Thymus (tissue), 11 donors: ENCODE data around the gene RNF214. TPM values are rescaled to one million over a fixed set of nuclear protein-coding genes. Genes with fewer than 3 reads are reported as not detected.

ENCODE experiments used
- DNase-seq, 9 donors: peaks; one replicate each; pipeline ENCODE4 v3.0.0-alpha.2; 2013; ENCODE audit warnings: low spot score in 9 of 9, low read depth in 6 of 9, missing footprints in 1 of 9
- H3K27ac ChIP-seq, 2 donors: one replicate each; pipeline ENCODE4 v1.5.1; 2013; ENCODE audit warnings: control low read depth in 1 of 2, low read depth in 1 of 2, low read length in 1 of 2, mild to moderate bottlenecking in 1 of 2, moderate library complexity in 1 of 2
- H3K27me3 ChIP-seq, 2 donors: one replicate each; pipeline ENCODE4 v1.5.1; 2013; ENCODE audit warnings: low read length in 1 of 2; ENCODE audit not compliant: control insufficient read depth in 2 of 2, insufficient read depth in 1 of 2
- H3K36me3 ChIP-seq, 2 donors: one replicate each; pipeline ENCODE4 v1.5.1; 2013; ENCODE audit warnings: low read length in 1 of 2, mild to moderate bottlenecking in 1 of 2, moderate library complexity in 1 of 2; ENCODE audit not compliant: control insufficient read depth in 2 of 2, insufficient read depth in 2 of 2
- H3K4me1 ChIP-seq, 2 donors: one replicate each; pipeline ENCODE4 v1.5.1; 2013; ENCODE audit warnings: low read length in 2 of 2; ENCODE audit not compliant: control insufficient read depth in 2 of 2, insufficient read depth in 2 of 2
- H3K4me3 ChIP-seq, 2 donors: one replicate each; pipeline ENCODE4 v1.5.1; 2013; ENCODE audit warnings: low read length in 2 of 2, control low read depth in 1 of 2, mild to moderate bottlenecking in 1 of 2
- H3K9me3 ChIP-seq, 2 donors: one replicate each; pipeline ENCODE4 v1.5.1; 2013; ENCODE audit warnings: low read length in 1 of 2, mild to moderate bottlenecking in 1 of 2; ENCODE audit not compliant: control insufficient read depth in 2 of 2, insufficient read depth in 1 of 2
- WGBS: extraction: QIAGEN DNeasy Blood & Tissue Kit; methylation state at CpG from one replicate; pipeline ENCODE4 v1.1.7; 2013; 5-methylcytosine and 5-hydroxymethylcytosine counted together
- polyA plus RNA-seq: library from polyadenylated mRNA; stranded (reverse); fragments of 200-250 nt; gene quantifications from one replicate; pipeline ENCODE4 v1.2.3, GENCODE V29; 2013
- total RNA-seq: library from RNA; stranded (reverse); fragments of 120-200 nt; gene quantifications from one replicate; pipeline ENCODE4 v1.2.4, GENCODE V29; 2013
- donor health status: healthy.

Gene RNF214
- total and polyA plus RNA-seq, 2 donors, result 7.1 to 12.0 TPM

DNA sequence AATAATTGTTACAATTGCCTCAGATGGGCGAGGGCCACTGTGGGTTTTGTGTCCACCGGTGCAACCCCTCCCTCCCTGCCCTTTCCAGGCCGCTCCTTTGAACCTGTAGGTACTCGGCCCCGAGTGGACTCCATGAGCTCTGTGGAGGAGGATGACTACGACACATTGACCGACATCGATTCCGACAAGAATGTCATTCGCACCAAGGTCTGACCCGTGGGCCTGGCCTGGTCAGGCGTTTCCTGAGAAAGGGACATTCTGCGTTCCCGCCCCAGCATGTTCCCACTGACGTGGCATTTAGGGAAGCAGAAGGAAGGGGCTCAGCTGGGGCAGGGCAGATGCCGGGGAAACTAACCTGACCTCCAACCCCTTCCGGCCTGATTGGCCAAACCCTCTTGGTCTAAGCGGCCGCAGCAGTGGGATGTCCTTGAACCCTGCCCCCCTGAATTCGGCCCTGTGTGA lies 43.8 kb upstream of the RNF214 start:
- no peak overlapping the region for H3K4me3 ChIP-seq
- H3K9me3 ChIP-seq, result no peaks in the 10 kb centered on the region
- DNase-seq, result no peak
- H3K36me3 ChIP-seq, result peaks cover 6 to 51% of the 10 kb centered on the region in 2 donors
- 94% methylated on average over 20 of the region's 20 CpGs for WGBS
- no peaks in the 10 kb centered on the region for H3K4me1 ChIP-seq
- no peak overlapping the region for H3K27ac ChIP-seq
- H3K27me3 ChIP-seq, result no peaks in the 10 kb centered on the region

DNA sequence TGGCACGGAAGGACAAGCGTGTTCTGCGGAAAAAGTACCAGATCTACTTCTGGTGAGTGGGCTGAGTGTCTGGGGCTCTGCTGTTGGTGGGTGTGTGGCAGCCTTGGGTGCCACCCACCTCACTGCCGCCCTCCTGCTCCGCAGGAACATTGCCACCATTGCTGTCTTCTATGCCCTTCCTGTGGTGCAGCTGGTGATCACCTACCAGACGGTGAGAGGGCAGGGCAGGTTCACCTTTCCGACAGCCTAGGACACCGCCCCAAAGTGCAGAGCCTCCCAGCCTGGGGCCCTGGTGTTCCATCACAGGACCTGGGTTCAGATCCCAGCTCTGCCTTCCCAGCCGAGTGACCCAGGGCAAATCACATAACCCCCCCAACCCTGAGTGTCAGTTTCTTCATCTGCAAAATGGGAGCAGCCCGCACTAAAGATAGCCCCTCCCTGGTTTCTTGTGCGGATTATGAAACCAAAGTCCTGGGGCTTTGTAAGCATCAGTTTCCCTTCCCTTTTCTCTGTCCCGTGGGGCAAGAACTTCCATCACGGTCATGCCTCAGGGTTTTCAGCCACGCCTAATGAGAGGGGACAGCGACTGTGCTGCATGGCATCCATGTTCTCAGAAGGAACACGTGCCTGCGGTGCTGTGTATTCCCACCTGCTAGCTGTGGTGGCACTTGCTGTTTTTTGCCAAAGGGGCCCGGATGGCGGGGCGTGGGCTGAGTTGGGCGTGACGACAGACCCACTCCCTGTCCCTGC lies 43.1 kb upstream of the RNF214 start:
- no peaks in the 10 kb centered on the region for H3K4me1 ChIP-seq
- peaks cover 6 to 51% of the 10 kb centered on the region in 2 donors for H3K36me3 ChIP-seq
- H3K4me3 ChIP-seq, result no peak overlapping the region
- no peaks in the 10 kb centered on the region for H3K9me3 ChIP-seq
- H3K27me3 ChIP-seq, result no peaks in the 10 kb centered on the region
- H3K27ac ChIP-seq, result no peak overlapping the region
- WGBS, result 97% methylated on average over 22 of the region's 22 CpGs
- DNase-seq, result no peak

DNA sequence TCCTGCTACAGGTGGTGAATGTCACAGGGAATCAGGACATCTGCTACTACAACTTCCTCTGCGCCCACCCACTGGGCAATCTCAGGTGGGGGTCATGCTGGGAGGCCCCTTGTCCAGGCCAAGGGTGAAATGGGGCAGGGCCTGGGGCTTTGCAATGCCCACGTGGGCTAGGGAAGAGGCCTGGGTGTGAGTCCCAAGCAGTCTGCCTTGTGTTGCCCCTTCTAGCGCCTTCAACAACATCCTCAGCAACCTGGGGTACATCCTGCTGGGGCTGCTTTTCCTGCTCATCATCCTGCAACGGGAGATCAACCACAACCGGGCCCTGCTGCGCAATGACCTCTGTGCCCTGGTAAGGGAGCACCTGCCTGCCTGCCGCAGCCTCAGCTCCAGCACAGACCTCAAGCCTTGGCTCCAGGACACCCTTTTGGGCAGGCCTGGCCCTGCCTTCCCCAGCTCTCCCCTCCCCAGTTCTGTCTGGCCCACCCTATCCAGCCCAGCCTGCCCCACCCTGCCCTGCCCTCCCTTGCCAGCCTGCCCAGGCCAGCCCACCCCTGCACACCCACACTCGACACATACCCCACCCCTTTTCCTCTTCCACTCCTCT lies 42.4 kb upstream of the RNF214 start:
- H3K9me3 ChIP-seq, result no peaks in the 10 kb centered on the region
- H3K27ac ChIP-seq, result no peak overlapping the region
- peaks cover 6 to 51% of the 10 kb centered on the region in 2 donors for H3K36me3 ChIP-seq
- H3K27me3 ChIP-seq, result no peaks in the 10 kb centered on the region
- no peak for DNase-seq
- no peak overlapping the region for H3K4me3 ChIP-seq
- WGBS, result 91% methylated on average over 8 of the region's 8 CpGs
- H3K4me1 ChIP-seq, result no peaks in the 10 kb centered on the region

DNA sequence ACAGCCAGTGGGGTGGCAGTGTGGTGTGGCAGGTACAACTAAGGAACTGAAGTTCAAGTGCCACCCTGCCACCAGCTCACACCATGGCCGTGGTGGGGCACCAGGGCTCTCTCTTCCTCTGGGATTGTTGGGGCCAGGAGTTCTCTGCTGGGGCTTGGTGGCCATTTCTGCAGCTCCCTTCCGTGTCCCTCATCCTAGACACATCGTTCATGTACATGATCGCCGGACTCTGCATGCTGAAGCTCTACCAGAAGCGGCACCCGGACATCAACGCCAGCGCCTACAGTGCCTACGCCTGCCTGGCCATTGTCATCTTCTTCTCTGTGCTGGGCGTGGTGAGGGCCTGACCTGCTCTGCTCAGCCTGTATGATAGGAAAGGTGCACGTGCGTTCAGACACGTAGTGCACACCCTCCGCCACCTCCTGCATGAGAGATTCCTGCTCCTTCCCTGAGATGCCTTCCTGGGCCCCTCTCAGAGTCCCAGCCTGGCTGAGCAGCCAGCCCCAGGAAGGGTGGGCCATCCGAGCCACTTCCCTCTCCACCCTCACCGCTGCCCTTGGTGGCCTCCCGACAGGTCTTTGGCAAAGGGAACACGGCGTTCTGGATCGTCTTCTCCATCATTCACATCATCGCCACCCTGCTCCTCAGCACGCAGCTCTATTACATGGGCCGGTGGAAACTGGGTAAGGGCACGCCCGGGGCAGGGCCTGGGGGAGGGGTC lies 40.6 kb upstream of the RNF214 start:
- H3K4me1 ChIP-seq, result no peaks in the 10 kb centered on the region
- no peaks in the 10 kb centered on the region for H3K27me3 ChIP-seq
- peaks cover 6 to 51% of the 10 kb centered on the region in 2 donors for H3K36me3 ChIP-seq
- no peak for DNase-seq
- no peaks in the 10 kb centered on the region for H3K9me3 ChIP-seq
- H3K4me3 ChIP-seq, result no peak overlapping the region
- no peak overlapping the region for H3K27ac ChIP-seq
- WGBS, result 97% methylated on average over 26 of the region's 26 CpGs

DNA sequence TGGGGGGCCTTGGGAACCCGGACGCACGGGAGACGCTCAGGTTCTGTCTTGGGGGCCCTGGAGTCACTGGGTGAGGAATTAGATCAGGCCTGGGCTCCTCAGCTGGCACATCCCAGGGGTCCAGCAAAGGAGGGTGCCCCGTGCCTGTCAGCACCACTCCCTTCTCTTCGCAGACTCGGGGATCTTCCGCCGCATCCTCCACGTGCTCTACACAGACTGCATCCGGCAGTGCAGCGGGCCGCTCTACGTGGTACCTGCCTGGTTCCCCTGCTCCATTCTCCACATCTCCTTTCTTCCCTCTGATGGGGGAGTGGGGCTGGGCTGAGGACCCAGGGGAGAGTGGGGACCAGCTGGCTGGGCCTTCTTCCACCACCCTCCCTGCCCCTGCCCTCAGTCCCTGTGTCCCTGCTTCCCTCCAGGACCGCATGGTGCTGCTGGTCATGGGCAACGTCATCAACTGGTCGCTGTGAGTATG lies 40.0 kb upstream of the RNF214 start:
- H3K36me3 ChIP-seq, result peaks cover 6 to 49% of the 10 kb centered on the region in 2 donors
- H3K27me3 ChIP-seq, result no peaks in the 10 kb centered on the region
- no peak for DNase-seq
- no peak overlapping the region for H3K27ac ChIP-seq
- no peak overlapping the region for H3K4me3 ChIP-seq
- no peaks in the 10 kb centered on the region for H3K4me1 ChIP-seq
- no peaks in the 10 kb centered on the region for H3K9me3 ChIP-seq
- 97% methylated on average over 17 of the region's 17 CpGs for WGBS

DNA sequence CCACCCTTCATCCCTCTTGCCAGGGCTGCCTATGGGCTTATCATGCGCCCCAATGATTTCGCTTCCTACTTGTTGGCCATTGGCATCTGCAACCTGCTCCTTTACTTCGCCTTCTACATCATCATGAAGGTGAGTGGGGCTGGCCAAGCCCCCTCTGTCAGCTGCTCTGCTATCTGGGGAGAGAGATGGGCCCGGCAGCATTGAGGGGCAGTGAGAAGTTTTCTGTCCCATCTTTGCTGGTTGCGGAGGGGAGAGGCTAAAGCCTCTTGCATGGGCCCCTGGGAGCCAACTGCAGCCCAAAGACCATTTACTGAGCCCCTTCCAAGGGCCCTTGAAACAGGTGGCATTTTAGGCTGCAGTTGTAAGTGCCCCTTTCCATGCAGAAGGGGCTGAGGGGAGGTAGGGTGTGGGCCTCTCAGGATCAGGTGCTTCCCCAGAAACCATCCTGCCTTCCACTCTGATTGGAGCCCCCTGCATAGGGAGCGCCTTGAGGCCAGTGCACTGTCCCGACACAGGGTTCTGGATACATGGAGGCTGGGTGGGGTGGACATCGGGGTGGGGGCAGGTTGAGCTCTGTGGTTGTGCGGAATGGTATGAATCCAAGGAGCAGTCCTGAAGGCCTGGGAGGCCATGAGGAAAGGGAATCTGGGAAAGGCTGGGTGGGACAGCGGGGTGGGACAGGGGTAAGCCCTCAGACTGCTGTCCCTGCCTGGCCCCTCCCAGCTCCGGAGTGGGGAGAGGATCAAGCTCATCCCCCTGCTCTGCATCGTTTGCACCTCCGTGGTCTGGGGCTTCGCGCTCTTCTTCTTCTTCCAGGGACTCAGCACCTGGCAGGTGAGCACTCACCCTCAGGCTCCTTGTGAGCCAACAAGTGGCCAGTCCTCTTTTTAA lies 39.1 kb upstream of the RNF214 start:
- Histone ChIP-seq H3K4me1 (no peaks in the 10 kb centered on the region), H3K9me3 (no peaks in the 10 kb centered on the region), H3K36me3 (peaks cover 6 to 42% of the 10 kb centered on the region in 2 donors), H3K27ac (no peak overlapping the region), H3K4me3 (no peak overlapping the region), H3K27me3 (peaks cover 0 to under 1% of the 10 kb centered on the region in 2 donors)
- 98% methylated on average over 15 of the region's 15 CpGs for WGBS
- no peak for DNase-seq

DNA sequence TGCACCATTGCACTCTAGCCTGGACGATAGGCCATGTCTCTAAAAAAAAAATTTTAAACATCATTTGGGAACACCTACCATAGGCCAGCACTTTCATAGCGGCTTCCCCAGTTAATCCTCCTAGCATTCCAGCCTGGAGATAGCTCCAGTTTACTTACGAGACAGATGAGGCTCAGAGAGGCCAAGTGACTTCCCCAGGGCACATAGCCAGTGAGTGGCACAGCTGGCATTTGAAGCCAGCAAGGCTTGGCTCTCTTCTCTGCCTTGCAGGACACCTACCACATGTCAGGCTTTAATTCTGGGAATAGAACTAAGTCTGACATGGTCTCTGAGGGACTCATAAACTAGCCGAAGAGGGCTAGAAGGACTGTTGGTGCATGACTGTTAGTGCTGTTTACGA lies 38.2 kb upstream of the RNF214 start:
- 93% methylated on average over 5 of the region's 5 CpGs for WGBS
- peaks cover 6 to 33% of the 10 kb centered on the region in 2 donors for H3K36me3 ChIP-seq

DNA sequence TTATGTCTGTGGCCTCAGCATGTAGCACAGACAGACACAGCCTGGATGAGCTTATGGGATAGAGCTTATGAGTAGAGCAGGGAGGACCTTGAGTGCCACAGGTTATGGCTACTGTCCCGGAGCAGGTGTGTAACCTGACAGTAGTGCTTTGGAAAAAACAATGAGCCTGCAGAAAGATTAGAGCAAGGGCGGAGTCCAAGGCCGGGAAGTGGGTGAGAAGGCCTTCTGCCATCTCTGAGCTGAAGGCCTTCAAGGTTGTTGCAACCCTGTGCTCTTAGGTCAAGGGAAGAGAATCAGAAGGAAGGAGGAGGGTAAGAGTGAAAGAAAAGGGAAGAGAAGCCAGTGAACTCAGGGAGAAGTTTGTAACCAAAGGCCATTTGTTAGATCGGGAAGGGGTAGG lies 37.2 kb upstream of the RNF214 start:
- no peak for DNase-seq
- no peak overlapping the region for H3K4me3 ChIP-seq
- WGBS, result 97% methylated on average over 4 of the region's 4 CpGs
- H3K27ac ChIP-seq, result no peak overlapping the region
- peaks cover 6 to 23% of the 10 kb centered on the region in 2 donors for H3K36me3 ChIP-seq
- H3K27me3 ChIP-seq, result peaks cover 0 to 17% of the 10 kb centered on the region in 2 donors
- no peaks in the 10 kb centered on the region for H3K9me3 ChIP-seq
- H3K4me1 ChIP-seq, result no peaks in the 10 kb centered on the region

More for the DNA sequence above, 38.2 kb upstream of the RNF214 start:
- no peak for DNase-seq
- H3K4me1 ChIP-seq, result no peaks in the 10 kb centered on the region
- no peaks in the 10 kb centered on the region for H3K9me3 ChIP-seq
- H3K27ac ChIP-seq, result no peak overlapping the region
- no peak overlapping the region for H3K4me3 ChIP-seq
- H3K27me3 ChIP-seq, result peaks cover 0 to 10% of the 10 kb centered on the region in 2 donors
